Fibroblast of villous mesenchyme (primary cell): ENCODE measurements around the gene SMAD6. TPM values are rescaled to one million over a fixed set of nuclear protein-coding genes. Genes with fewer than 3 reads are reported as not detected.

ENCODE experiments used
- DNase-seq: peaks from one replicate; pipeline ENCODE4 v3.0.0-alpha.2; 2010; ENCODE audit warnings: low read depth
- H3K4me3 ChIP-seq: 2 replicates; pipeline ENCODE4 v1.5.1; 2011; ENCODE audit warnings: low read depth, mild to moderate bottlenecking, low read length
- total RNA-seq: library from RNA; depleted of rRNA; stranded (reverse); fragments of >200 nt; gene quantifications from 2 replicates; pipeline ENCODE4 v1.2.3, GENCODE V29; 2012
- TF ChIP-seq, protein P1 (sequence below): IDR thresholded peaks from 2 replicates; pipeline ENCODE4 v1.5.1; 2012; ENCODE audit warnings: low read depth, mild to moderate bottlenecking, low read length; ENCODE audit not compliant: insufficient read depth

The SMAD6 gene
- total RNA-seq, 1 donor, result 3.0 TPM

DNA sequence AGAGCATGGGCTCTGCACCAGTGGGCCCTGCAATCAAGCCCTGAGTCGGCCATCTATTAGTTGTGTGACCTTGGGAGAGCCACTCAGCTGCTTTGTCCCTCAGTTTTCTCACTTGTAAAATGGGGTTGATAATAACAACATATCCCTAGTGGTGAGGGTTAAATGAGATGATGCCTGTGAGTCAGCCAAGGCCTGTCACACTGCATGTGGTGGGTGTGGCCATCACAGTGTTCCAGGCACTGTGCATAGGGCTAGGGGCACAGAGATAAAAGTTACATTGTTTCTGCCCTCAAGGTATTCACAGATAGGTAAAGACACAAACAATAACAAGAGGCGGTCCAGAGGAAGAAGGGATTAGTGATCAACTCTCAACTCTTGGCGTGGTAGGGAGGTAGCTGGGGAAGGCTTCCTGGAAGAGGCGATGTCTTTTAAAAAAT lies 19.5 kb downstream of the SMAD6 start:
- TF ChIP-seq, protein P1, sequence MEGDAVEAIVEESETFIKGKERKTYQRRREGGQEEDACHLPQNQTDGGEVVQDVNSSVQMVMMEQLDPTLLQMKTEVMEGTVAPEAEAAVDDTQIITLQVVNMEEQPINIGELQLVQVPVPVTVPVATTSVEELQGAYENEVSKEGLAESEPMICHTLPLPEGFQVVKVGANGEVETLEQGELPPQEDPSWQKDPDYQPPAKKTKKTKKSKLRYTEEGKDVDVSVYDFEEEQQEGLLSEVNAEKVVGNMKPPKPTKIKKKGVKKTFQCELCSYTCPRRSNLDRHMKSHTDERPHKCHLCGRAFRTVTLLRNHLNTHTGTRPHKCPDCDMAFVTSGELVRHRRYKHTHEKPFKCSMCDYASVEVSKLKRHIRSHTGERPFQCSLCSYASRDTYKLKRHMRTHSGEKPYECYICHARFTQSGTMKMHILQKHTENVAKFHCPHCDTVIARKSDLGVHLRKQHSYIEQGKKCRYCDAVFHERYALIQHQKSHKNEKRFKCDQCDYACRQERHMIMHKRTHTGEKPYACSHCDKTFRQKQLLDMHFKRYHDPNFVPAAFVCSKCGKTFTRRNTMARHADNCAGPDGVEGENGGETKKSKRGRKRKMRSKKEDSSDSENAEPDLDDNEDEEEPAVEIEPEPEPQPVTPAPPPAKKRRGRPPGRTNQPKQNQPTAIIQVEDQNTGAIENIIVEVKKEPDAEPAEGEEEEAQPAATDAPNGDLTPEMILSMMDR, result no peak
- H3K4me3 ChIP-seq, result no peak overlapping the region

GRCh38 chr15:66721954-66722353 lies 19.9 kb downstream of the SMAD6 start:
- H3K4me3 ChIP-seq, result no peak overlapping the region
- DNase-seq, result no peak
- TF ChIP-seq, protein P1, result no peak

More for the DNA sequence above, 19.5 kb downstream of the SMAD6 start:
- no peak for DNase-seq

DNA sequence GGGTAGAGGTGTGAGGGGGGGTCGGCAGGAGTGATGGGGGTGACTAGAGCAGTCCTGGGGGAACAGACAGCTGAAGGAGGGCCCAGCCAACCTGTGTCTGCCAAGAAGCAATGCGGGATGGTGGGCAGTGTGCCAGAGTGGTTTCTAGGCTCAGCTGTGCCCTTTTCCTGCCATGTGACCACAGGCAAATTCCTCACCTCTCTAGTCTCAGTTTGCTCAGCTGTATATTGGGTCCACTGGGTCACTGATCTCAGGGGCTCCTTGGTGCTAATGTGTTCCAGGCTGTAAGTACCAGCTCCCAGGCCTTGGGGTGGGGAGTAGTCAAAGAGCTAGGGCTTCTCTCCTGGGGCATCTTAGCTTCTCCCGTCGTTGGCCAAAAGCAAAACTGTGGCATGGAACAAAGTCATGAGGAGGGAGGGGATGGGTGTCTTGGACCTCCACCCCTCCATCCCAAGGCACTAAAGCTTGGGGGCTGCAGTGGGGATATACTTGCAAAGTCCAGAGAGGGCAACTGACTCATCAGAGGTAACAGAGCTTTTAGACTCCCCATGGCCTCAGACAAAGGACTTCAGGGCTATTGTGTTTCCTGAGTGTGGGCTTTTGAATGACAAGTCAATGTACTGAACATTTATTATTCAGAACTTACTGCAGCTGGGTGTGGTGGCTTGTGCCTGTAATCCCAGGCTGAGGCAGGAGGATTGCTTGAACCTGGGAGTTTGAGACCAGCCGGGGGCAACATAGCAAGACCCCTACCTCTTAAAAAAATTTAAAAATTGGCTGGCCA lies 20.9 kb downstream of the SMAD6 start:
- no peak for DNase-seq
- TF ChIP-seq, protein P1, result no peak
- no peak overlapping the region for H3K4me3 ChIP-seq

DNA sequence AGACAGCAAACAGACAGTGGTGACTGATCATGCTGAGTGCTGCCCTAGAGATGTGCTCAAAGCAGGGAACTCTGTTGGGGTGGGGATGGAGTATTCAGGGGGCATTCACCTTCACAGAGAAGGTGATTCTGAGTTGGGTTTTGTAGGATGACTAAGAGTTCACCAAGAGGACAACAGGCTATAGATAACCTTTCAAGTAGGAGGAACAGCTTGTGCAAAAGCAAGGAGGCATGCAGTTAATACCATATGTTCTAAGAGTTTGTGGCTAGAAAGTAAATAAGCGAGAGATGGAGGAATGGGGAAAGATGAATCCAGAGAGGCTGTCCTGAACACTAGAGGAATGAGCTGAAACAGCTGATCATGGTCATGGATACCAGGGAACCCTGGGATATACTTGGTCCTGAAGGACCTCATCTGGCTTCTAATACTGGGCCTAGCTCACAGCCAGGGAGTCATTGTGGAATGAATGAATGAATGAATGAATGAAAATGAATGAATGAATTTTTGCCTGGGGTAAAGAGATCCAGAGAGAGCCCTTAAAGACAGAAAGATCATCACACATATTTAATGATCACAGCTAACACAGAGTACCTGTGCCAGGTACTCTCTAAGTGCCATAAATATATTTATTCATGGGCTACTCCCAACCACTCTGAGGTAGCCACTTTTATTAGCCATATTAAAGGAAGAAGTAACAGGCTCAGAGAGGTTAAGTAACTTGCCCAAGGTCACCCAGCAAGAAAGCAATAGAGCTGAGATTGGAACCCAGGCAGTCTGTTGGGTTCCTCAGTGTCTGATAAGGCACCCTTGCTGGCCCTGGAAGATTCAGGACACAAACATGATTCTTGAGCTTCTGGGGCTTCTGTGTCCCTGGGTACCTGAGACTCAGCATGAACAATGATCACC lies 22.0 kb downstream of the SMAD6 start:
- peak; percentile 85 for DNase-seq
- TF ChIP-seq, protein P1, result no peak
- H3K4me3 ChIP-seq, result no peak overlapping the region

DNA sequence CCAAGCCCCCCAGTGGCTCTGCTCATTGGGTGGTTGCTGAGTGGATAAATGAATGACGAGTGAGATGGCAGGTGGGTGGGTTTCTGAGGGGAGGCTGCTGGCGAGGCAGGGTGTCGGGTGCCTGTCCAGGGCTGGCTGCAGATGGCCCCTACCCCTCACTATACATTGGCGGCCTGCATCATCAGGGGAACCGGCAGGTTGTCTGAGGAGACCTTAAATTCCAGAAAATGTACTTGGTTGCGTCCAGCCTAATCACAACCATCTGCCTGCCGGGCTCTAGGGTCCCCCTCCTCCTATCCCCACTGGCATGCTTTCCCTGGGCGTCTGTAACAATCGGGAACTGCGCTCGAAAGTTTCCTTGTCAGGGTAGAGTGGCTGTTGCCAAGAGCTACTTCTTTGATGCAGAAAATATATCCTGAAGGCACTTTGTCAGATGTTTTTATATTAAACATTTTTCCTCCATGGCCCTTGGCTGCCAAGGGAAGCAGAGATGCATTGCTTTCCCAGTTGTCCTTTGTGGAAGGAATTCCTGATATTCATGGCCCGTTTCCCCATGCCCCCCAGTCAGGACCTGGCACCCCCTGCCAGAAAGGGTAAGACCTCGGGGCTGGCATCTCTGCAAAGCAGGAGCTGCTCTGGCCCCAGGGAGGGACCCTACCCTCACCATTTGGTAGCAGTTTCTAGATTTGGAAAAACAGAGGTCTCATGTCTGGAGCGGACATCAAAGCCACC lies 22.9 kb downstream of the SMAD6 start:
- TF ChIP-seq, protein P1, result no peak
- no peak overlapping the region for H3K4me3 ChIP-seq
- DNase-seq, result no peak

DNA sequence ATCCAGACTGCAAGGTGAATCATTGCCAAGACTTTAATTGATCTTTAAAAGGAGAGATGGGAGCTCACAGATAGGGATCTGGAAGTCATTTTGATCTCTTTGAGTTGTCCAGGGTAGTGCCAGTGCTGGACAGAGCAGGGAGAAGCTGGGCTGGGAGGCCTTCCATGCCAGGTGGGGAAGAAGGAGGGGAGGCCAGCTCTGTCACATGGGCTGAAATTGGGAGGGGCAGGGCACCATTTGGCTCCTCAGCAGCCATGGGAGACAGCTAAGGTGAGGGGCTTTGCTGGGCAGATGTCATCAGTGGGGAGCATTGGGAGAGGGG lies 23.4 kb downstream of the SMAD6 start:
- no peak overlapping the region for H3K4me3 ChIP-seq
- TF ChIP-seq, protein P1, result no peak
- DNase-seq, result no peak
